Stimulated activated CD8-positive, alpha-beta memory T cell treated with anti-CD3 and anti-CD28 coated beads, Interleukin-15, amount 100 ng/mL, for 4 hours (primary cell): ENCODE results near the gene SRD5A1.

Experiments
- DNase-seq, 2 donors: peaks; one replicate each; pipeline ENCODE4 v3.0.0-alpha.2; 2020; ENCODE audit warnings: low read depth in 2 of 2

The SRD5A1 gene

DNA sequence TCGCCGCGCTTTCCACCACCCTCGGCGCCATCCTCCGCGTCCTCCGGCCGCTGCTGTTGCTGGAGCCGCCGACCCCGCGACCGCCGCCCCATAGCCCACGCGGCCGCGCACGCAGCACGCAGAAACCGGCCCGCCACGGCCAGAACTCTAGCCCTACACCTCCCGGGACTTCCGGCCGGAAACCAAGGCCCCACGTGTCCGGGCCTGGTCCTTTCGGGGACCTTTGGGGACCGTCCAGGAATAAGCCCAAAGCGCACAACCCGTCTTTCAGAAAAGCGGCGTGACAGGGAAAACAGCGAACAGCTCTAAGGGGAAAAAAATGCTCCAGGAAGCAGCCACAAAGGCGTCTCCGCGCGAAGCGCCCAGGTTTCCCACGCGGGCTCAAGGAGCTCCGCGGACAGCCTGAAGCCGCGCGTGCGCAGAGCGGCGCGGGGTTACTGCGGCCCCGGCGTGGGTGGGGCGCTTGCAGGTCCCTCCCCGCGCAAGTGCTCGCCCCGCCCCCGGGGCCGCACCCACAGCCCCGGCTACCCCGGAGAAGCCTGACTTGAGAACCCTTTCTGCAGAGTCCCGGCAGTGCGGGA is at the start of gene SRD5A1, which contains the start of gene NSUN2:
Gene SRD5A1, plus strand, starts transcription at position 553 of the 581 bp plus-strand sequence. CDS start 137 bp downstream, outside the sequence.
Gene NSUN2, minus strand, starts transcription at position 157 of the 581 bp plus-strand sequence. Its CDS starts 65 bp downstream, at position 92.
- DNase-seq = peak; percentile 84 to 90

GRCh38 chr5:6584101-6584645 is 49.1 kb upstream of the SRD5A1 start:
- no peak for DNase-seq

GRCh38 chr5:6584727-6585126 is 48.5 kb upstream of the SRD5A1 start:
- DNase-seq = no peak

DNA sequence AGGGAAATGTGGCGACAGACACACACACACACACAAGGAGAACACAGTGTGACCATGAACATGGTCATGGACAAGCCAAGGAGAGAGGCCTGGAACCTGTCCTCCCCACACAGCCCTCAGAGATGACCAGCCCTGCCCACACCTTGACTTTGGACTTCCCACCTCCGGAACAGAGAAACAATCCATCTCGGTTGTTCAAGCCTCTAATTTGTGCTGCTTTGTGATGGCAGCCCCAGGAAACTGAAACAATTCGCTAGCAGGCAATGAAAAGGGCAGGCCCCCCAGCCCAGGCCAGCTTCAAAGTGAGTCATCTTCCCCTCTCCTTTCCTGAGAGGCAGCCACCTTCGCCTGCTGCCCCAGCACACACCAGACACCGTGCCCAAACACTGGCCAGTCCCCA is 48.1 kb upstream of the SRD5A1 start:
- no peak for DNase-seq

DNA sequence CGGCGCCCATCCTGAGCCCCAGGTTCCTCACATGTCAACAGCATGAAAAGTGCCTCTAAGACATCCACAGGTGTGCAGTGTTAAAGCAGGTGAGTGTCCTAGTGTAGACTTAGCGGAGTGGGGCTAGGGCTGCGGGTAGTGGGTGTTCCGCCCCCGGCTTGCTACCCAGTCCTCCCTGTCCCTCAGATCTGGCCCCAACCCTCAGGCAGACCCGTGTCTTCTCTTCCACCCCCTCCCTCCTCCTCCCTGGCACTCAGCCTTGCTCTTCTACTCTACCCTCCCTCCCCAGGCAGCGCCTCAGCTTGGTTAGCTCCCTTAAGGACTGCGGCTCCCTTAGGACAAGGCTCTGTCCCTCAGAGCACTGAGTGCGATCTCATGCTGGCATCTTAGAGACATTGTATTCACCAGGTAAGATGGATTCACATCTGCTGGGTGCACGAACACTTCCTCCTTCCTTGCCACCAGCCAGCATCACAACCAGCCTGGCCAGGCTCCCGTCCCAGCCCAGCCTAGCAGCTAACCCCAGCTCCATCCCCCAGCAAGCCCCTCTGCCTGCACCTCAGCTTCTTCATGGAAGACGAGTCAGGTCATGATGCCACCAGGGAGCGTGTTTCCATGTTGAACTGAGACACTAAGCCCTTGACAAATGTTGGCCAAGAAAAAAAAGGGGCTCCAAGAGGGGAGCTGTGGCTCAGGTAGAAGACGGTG is 47.1 kb upstream of the SRD5A1 start:
- no peak for DNase-seq

DNA sequence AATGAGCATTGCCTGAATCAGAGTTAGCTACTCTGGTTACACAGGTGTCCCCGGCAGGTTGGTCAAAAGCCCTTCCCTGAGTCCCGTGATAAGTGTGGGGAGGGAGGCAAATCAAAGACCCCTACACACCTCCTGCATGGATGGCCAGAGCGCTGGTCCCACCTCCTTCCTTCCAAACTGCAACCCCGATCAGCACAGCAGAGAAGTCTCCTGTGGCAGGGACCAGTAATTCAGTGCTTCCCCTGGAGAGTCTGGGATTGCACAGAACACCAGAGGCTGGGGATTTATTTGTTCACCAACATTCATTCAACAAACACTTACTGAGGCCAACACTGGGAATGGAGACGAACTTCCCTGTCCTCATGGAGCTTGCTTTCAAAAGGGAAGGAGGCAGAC is 46.6 kb upstream of the SRD5A1 start:
- DNase-seq = no peak

GRCh38 chr5:6587171-6587570 is 46.1 kb upstream of the SRD5A1 start:
- no peak for DNase-seq

- no peak for DNase-seq
These were observed 42.7 kb upstream of the SRD5A1 start for GRCh38 chr5:6590581-6590980.

DNA sequence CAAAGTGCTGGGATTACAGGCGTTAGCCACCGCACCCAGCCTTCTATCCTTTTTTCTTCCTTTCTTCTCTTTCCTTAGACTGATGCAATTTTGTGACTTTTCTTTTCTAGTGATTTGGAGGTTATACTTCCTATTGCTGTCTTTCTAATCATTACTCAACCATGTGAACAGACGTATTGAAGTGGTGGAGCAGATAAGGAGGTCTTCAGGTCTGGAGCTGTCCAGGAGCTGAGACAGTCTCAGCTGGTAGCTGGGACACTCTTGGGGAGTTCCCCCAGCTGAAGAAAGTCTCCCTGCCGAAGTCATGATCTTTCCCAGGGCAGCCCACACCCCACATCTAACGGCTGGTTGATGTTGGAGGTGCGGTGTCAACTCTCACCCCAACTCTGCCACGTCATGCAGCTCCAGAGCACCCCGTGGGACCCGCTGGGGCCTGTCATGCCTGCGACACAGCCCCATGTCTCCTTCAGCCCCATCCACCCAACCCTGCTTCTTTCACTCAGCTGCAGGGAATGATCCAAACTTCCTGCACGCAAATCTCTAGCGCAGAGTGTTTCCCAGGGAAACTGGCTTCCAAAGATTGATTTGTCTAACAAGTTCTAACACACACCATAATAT is 41.5 kb upstream of the SRD5A1 start:
- DNase-seq = no peak

DNA sequence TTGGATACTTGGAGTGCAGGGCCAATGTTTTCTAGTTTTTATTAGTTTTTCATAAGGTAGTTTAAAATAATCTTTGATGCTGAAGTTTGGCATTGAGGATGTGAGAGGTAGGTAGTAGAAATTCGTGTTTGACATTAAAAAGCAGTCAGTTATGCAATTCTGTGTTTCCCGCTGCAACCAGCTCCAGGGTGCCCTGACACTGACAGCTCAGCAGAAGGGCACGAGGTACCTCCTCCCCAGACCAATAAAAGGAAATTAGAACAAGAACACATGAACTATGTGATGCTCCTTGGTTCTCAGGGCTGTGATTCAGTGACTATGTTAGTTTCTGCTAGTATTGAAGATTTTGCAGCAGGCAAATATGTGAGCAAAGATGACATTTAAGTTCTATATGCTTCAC is 40.6 kb upstream of the SRD5A1 start:
- DNase-seq = no peak

DNA sequence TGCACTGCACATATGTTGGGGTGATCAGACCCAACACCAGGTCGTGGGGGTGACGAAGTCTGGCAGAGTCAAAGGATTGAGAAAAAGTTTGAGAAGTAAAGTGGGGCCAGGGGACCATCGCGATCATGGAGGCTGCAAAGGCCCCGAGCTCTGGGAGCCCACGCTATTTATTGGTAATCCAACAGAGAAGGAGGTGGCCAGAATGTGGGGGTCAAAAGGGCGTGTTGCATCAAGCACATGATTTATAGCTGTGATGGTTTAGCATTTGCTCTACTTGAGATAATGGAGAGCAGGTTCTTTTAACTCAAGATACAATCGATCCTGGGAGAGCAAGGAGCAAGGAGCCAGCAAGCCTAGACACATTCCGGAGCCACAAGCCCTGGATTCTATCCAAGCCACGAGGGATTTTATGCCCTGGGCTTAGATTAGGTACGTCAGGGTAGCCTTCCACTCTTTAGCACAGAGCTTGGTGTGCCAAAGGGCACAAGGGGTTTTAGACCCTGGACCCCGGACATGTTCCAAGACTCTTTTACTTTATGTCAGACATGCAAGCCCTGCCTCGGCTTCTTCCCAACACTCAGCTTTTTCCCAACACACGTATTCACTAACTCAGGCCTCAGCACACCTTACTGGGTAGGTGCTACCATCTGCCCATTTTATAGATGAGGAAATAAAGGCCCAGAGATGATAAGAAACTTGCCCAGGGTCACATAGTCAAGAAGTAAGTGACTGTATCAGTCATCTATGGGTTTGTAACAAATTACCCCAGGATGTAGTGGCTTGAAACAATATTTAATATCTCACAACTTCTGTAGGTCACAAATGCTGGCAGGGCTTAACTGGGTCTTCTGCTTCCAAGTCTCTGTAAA is 39.9 kb upstream of the SRD5A1 start:
- DNase-seq = no peak

DNA sequence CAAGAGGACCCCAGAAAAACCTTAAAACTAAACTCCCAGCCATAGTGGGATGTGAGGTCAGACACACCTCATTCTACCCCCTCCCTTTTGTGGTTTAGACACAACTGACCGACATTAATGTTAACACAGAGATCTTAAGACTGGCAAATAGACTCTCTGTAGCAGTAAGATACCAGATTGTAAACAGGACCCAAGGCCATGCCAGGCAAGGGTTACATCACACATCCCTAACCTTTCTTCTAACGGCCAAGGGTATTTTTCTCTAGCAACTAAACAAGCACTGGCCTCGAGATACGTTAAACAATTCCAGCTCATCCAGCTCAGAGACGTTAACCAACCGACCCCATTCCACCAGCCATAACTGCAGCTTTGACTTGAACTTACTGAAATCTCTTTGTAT is 39.2 kb upstream of the SRD5A1 start:
- no peak for DNase-seq

DNA sequence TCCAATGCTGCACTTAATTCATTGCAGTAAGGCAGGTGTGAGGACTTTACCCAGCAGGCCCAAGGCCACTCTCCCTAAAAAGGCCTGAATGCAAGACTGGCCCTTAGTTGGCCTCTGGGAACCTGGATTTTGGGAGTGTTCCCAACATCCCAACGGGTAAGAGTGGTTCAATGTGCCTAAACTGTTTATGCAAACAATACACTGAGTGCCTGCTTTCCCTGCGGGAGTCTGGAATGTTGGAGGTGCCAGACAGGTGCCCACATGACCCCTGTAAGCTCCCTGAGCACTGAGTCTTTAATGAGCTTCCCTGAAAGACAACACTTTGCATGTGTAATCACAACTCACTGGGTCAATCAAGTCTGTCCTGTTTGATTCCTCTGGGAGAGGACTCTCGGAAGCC is 37.8 kb upstream of the SRD5A1 start:
- no peak for DNase-seq

- no peak for DNase-seq
These were observed 36.9 kb upstream of the SRD5A1 start for GRCh38 chr5:6596388-6596787.

DNA sequence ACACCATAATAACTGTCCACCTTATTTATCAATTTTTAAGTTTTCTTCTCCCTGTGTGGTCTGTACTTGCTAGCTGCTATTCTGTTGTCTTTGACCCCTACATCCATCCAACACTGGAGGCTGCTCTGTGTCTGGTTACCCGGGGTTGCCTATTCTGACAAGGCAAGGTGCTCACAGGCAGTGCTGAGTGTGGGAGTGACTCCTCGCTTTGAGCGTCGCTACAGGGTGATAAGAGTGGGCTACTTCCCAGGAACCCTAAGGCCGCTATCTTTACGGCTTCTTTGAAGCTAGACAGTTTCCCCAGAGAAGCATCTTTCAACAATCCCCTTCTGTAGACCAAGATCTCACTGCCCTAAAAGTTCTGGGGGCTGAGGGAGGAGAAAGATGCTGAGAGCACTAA is 35.7 kb upstream of the SRD5A1 start:
- no peak for DNase-seq

DNA sequence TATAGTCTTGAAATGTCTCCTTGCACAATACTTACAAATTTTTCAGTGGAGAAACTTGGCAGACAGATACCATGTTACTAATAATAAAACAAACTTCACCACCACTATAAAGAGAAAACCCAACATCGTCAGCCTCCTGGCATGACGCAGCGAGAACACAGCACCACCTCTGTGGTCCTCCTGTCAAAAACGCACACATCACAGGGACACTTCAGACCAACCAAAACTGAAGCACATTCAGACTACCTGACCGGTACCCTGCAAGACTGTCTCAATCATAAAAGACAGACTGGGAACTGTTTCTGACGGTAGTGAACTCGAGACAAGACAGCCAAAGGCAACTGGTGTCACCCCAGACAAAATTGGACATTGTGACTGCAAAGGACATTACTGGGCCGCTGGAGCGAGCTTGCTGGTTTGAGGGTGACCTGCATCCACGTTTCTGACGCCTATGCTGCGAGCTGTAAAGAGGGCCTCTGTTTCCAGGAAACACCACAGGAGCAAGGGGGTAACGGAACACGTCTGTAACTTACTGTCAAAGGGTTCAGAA is 34.8 kb upstream of the SRD5A1 start:
- DNase-seq = no peak

GRCh38 chr5:6599739-6600138 is 33.5 kb upstream of the SRD5A1 start:
- DNase-seq = no peak

DNA sequence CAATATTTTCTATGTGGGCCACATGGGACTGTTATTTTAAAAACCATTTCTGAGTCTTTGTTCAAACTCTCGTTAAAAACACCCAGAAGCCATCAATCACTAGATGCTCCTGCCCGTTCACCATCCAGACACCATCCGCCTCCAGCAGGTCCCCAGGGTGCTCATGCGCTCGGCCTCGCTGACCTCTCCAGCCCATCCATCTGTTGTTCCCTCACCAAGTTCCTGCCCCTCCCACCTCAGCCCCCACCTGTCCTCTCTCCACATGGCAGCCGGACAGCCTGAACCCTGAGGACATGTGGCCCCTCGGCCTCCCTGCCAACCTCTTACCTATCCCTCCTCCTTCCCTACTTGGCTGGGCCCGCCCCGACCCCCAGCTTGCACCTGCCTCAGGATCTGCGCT is 32.0 kb upstream of the SRD5A1 start:
- DNase-seq = no peak

DNA sequence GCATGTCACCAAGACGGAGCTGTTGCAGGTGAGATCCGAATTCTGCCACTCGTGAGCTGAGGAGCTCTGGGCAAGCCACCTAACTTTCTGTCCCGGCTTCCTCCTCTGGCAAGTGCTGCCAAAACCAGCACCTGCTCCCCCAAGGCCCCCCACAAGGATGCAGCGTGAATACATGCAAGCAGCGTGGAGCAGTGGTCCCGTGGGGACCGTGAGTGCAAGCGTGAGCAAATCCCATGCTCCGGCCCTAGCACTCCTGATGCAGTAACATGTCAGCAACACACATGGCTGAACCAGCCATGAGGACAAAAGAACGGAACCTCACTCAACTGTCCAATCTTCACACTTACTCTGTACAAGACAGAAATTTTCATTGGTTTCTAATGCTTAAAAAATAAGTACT is 31.4 kb upstream of the SRD5A1 start:
- DNase-seq = no peak

DNA sequence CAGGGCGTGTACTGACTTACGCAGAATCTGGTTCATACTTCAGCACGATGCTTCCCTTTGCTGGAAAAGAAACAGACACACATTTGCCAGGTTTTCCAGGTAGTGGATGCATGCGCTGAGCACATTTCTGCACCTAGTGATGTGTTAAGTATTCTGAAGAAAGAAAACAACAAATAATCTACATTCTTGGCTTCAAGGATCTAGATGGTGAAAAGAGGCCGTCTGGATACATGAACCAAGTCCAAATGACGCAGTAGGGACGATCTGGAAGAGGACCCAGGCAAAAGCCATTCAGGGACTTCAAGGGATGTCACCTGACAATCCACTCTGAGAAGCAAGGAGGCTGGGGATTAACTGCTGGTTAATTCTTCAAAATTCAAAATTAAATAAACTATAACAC is 30.8 kb upstream of the SRD5A1 start:
- DNase-seq = no peak

GRCh38 chr5:6603643-6604042 is 29.6 kb upstream of the SRD5A1 start:
- no peak for DNase-seq

GRCh38 chr5:6604341-6604740 is 28.9 kb upstream of the SRD5A1 start:
- no peak for DNase-seq
